ENCODE data around the gene CRYL1. TPM values are rescaled to one million over a fixed set of nuclear protein-coding genes. Genes with fewer than 3 reads are reported as not detected.

Gene CRYL1
- total and polyA plus RNA-seq, 2 donors (not counting 1 experiment from before 2014, with no cell fraction given): 6.5 to 15.1 TPM

GRCh38 chr13:20441056-20441455 lies 84.6 kb downstream of the CRYL1 start:
- Mint-ChIP-seq H3K4me1 (no peaks in the 10 kb centered on the region), H3K27me3 (no peaks in the 10 kb centered on the region), H3K9me3 (ENCODE audit: insufficient read depth) (peaks cover 2% of the 10 kb centered on the region), H3K4me3 (no peak overlapping the region), H3K27ac (no peak overlapping the region)
- no peak overlapping the region for H3K27ac ChIP-seq (ENCODE audit: low read length in 2 of 2)
- no peak overlapping the region for H3K4me3 ChIP-seq (ENCODE audit: control extremely low read depth in 1 of 5, extremely low read depth in 1 of 5, insufficient read depth in 1 of 5, low read depth in 2 of 5, low read length in 4 of 5)
- no peak overlapping the region for H2AFZ ChIP-seq (ENCODE audit: insufficient read depth, low read depth, low read length, poor library complexity, severe bottlenecking)
- no peak overlapping the region for H3K9ac ChIP-seq (ENCODE audit: low read length)
- POLR2A ChIA-PET: no interaction called here
- no peaks in the 10 kb centered on the region for H3K27me3 ChIP-seq (replicated peaks in 1 of 4; ENCODE audit: control extremely low read depth in 1 of 4, control insufficient read depth in 3 of 4, insufficient read depth in 4 of 4, low read length in 3 of 4)
- peaks cover 1 to 8% (median 3%) of the 10 kb centered on the region in 3 donors for H3K9me3 ChIP-seq (ENCODE audit: control extremely low read depth in 1 of 3, control insufficient read depth in 2 of 3, insufficient read depth in 1 of 3, low read length in 2 of 3)
- H3K79me2 ChIP-seq (ENCODE audit: control insufficient read depth, insufficient read depth, low read length): no peaks in the 10 kb centered on the region
- H4K20me1 ChIP-seq (ENCODE audit: control insufficient read depth, insufficient read depth, low read length, poor library complexity, severe bottlenecking): no peaks in the 10 kb centered on the region
- no peaks in the 10 kb centered on the region for H3K36me3 ChIP-seq (replicated peaks in 1 of 2; ENCODE audit: control extremely low read depth in 1 of 2, control insufficient read depth in 1 of 2, extremely low read depth in 1 of 2, insufficient read depth in 2 of 2, low read length in 1 of 2)
- CTCF ChIA-PET: no interaction called here
- no peak for ATAC-seq (ENCODE audit: low read depth)
- no peak overlapping the region for H3K4me2 ChIP-seq (replicated peaks; ENCODE audit: low read depth, low read length, poor library complexity, severe bottlenecking)
- WGBS (ENCODE audit: insufficient coverage): 86% methylated on average over 5 of the region's 5 CpGs
- TF ChIP-seq CTCF (IDR thresholded peaks at IDR 0.05) (no peak), EZH2 (IDR thresholded peaks at IDR 0.05; ENCODE audit: borderline replicate concordance, insufficient read depth, low read depth, low read length, poor library complexity, severe bottlenecking) (no peak)
- H3K4me1 ChIP-seq (ENCODE audit: control insufficient read depth in 2 of 2, insufficient read depth in 2 of 2, low read length in 2 of 2): no peaks in the 10 kb centered on the region
- DNase-seq: no peak
- intact Hi-C loops (cut with micrococcal nuclease): no loop called here

DNA sequence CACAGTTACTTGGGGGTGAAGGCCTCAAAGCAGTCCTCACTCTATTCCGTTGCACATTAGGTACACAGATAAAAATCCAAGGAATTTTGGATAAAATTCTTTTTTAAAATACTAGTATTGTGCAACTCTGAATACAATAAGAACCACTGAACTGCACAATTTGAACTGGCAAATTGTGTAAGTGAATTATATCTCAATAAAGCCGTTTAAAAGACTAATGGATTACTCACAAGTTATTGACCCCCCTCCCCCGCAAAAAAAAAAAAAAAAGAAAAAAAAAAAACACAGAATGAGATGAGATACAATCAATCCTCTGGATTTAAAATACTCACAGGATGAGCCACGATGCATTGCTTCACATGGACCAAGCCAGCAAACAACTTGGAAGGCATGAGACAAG lies 86.4 kb downstream of the CRYL1 start:
- Histone ChIP-seq H3K27me3 (replicated peaks in 1 of 4; ENCODE audit: control extremely low read depth in 1 of 4, control insufficient read depth in 3 of 4, insufficient read depth in 4 of 4, low read length in 3 of 4) (no peaks in the 10 kb centered on the region), H3K4me2 (replicated peaks; ENCODE audit: low read depth, low read length, poor library complexity, severe bottlenecking) (no peak overlapping the region), H3K36me3 (replicated peaks in 1 of 2; ENCODE audit: control extremely low read depth in 1 of 2, control insufficient read depth in 1 of 2, extremely low read depth in 1 of 2, insufficient read depth in 2 of 2, low read length in 1 of 2) (no peaks in the 10 kb centered on the region), H3K9me3 (ENCODE audit: control extremely low read depth in 1 of 3, control insufficient read depth in 2 of 3, insufficient read depth in 1 of 3, low read length in 2 of 3) (peaks cover 0 to 2% (median 0%) of the 10 kb centered on the region in 3 donors), H3K27ac (ENCODE audit: low read length in 2 of 2) (no peak overlapping the region), H3K9ac (ENCODE audit: low read length) (no peak overlapping the region), H3K4me1 (ENCODE audit: control insufficient read depth in 2 of 2, insufficient read depth in 2 of 2, low read length in 2 of 2) (no peaks in the 10 kb centered on the region), H4K20me1 (ENCODE audit: control insufficient read depth, insufficient read depth, low read length, poor library complexity, severe bottlenecking) (no peaks in the 10 kb centered on the region), H2AFZ (ENCODE audit: insufficient read depth, low read depth, low read length, poor library complexity, severe bottlenecking) (no peak overlapping the region), H3K4me3 (ENCODE audit: control extremely low read depth in 1 of 5, extremely low read depth in 1 of 5, insufficient read depth in 1 of 5, low read depth in 2 of 5, low read length in 4 of 5) (no peak overlapping the region), H3K79me2 (ENCODE audit: control insufficient read depth, insufficient read depth, low read length) (no peaks in the 10 kb centered on the region)
- ChIA-PET POLR2A (no interaction called here), CTCF (no interaction called here)
- no peak overlapping the region for H3K27ac Mint-ChIP-seq
- WGBS (ENCODE audit: insufficient coverage): 91% methylated on average over 1 of the region's 4 CpGs
- H3K9me3 Mint-ChIP-seq (ENCODE audit: insufficient read depth): peaks cover 4% of the 10 kb centered on the region
- no peaks in the 10 kb centered on the region for H3K4me1 Mint-ChIP-seq
- intact Hi-C loops (cut with micrococcal nuclease): no loop called here
- H3K4me3 Mint-ChIP-seq: no peak overlapping the region
- DNase-seq: no peak
- no peak for ATAC-seq (ENCODE audit: low read depth)
- H3K27me3 Mint-ChIP-seq: no peaks in the 10 kb centered on the region
- TF ChIP-seq EZH2 (IDR thresholded peaks at IDR 0.05; ENCODE audit: borderline replicate concordance, insufficient read depth, low read depth, low read length, poor library complexity, severe bottlenecking): no peak
- no peak for TF ChIP-seq CTCF (IDR thresholded peaks at IDR 0.05)
